ENCODE data around the gene SMARCA4.

DNA sequence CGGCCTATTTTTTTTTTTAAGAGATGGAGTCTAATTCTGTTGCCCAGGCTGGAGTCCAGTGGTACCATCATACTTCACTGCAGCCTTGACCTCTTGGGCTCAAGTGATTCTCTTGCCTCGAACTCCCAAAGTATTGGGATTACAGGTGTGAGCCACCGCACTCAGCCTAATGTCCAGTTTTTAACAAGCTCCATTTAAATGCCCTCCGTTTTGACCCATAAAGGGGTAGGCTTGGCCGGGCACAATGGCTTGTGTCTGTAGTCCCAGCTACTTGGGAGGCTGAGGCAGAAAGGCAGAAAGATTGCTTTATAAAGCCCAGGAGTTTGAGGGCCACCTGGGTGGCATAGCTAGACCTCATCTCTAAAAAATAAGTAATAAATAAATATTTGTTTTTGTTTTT is 140.2 kb downstream of the SMARCA4 start:
- TF ChIP-seq, protein P1, sequence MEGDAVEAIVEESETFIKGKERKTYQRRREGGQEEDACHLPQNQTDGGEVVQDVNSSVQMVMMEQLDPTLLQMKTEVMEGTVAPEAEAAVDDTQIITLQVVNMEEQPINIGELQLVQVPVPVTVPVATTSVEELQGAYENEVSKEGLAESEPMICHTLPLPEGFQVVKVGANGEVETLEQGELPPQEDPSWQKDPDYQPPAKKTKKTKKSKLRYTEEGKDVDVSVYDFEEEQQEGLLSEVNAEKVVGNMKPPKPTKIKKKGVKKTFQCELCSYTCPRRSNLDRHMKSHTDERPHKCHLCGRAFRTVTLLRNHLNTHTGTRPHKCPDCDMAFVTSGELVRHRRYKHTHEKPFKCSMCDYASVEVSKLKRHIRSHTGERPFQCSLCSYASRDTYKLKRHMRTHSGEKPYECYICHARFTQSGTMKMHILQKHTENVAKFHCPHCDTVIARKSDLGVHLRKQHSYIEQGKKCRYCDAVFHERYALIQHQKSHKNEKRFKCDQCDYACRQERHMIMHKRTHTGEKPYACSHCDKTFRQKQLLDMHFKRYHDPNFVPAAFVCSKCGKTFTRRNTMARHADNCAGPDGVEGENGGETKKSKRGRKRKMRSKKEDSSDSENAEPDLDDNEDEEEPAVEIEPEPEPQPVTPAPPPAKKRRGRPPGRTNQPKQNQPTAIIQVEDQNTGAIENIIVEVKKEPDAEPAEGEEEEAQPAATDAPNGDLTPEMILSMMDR (IDR thresholded peaks at IDR 0.05) = no peak
- TF ChIP-seq POLR2A (IDR thresholded peaks at IDR 0.05; ENCODE audit: low read depth) (no peak), EP300 (IDR thresholded peaks at IDR 0.05) (no peak), POLR2AphosphoS5 (IDR thresholded peaks at IDR 0.05) (no peak)

Measured in esophagus muscularis mucosa (tissue), 4 donors.